ENCODE results near the gene VPREB3.

The VPREB3 gene, protein sequence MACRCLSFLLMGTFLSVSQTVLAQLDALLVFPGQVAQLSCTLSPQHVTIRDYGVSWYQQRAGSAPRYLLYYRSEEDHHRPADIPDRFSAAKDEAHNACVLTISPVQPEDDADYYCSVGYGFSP

DNA sequence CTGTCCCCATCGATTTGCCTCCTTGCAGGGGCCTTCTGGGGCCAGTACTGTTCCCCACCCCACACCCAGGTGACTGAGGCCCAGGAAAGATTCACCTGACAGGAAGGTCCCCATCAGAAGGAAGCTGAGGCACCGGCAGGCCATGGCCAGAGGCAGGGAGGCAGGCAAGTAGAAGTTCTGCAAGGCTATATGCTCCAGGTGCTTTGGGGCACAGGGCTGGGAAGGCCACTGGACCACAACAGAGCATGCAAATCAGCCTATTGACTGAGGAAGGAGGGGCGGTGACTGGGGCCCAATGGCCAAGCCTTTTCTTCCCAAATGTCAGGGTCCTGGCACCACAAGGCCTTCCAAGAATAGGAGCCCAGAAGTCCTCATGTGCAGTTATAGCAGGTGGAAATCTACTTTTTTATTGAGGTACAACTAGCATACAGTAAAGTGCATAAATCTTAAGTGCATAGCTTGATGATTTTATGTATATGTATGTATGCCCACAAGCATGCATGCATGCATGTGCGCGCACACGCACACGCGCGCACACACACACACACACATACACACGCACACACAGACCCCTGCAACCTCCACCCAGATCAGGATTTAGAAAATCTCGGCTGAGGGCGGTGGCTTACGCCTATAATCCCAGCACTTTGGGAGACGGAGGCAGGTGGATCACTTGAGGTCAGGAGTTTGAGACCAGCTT lies at the start of gene VPREB3:
Gene VPREB3, minus strand, starts transcription at position 206 of the 700 bp plus-strand sequence. Its CDS starts 62 bp downstream, at position 144.
- DNase-seq = no peak

DNA sequence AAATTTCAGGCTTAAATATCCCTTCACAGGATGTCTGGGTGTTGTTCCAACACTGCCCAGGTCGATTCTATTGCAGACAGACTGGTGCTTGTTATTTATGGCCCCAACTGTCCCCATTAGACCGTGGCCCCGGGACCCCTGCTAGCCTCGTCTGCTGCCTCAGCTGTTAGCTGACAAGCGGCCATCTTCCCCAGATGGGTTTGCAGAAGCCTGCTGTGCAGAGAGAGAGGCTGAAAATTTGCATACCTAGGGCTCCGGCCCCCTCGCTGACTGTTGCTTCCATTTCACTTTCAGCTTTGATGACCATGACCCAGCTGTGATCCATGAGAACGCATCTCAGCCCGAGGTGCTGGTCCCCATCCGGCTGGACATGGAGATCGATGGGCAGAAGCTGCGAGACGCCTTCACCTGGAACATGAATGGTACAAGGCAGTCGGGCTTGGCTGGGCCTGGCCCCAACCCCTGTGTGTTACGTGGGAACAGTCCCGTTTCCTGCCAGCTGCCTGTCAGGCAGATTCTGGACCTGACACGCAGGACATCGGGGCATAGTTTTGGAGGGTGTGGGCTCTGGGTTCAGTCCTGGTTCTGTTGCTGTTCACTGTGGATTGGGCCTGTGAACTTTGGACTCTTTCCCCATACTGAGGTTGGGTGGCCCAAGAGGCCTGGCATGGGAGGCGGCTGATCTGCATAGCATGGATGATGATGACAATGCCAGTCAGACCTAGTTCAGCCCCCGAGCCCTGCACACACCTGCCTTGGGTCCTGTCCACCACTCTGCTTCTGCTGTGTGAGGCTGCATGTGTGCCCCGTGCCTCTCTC lies 49.0 kb upstream of the VPREB3 start:
- DNase-seq = no peak

DNA sequence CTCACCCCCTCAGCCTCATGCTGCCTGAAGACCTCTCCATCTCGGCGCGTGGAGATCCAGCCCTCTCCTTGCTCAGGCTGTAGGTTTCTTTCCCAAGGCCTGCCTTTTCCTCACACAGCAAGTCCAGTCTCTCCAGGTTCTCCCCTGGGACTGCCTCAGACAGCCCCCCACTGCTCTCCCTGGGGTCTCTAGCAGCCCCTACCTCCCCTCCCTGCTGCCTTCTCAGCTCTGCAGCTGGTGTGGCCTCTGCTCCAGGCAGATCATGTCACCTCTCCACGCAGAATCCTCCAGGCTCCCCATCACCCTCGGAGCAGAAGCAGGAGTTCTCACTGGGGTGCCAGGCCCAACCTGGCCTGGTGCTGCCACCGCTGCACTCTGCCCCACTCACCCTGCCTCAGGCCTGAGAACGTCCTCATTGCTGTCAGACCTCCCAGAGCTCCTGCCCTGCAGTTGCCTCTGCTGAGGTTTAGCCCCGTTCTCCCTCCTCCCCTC lies 47.7 kb upstream of the VPREB3 start:
- DNase-seq = no peak

DNA sequence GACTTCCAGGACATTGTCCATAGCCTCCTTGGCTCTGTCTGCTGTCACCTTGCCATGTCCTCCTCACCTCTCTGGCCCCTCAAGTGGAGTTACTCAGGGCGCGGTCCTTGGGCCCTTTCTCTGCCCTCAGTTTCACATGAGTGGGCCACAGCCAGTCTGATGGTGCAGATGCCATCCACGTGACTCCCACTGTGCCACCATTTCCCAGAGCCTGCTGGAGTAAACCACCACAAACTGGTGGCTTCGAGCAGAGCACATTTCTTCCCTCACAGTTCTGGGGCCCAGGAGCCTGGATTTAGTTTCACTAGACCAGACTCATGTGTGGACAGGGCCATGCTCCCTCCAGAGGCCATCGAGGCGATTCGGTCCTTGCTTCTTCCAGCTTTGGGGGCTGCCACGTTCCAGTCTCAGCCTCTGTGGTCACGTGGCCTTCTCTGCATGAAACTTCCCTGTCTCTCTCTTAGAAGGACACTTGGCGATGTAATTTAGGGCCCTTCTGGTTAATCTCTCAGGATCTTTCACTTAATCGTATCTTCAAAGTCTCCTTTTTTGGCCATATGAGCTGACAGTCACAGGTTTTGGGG lies 47.1 kb upstream of the VPREB3 start:
- no peak for DNase-seq

DNA sequence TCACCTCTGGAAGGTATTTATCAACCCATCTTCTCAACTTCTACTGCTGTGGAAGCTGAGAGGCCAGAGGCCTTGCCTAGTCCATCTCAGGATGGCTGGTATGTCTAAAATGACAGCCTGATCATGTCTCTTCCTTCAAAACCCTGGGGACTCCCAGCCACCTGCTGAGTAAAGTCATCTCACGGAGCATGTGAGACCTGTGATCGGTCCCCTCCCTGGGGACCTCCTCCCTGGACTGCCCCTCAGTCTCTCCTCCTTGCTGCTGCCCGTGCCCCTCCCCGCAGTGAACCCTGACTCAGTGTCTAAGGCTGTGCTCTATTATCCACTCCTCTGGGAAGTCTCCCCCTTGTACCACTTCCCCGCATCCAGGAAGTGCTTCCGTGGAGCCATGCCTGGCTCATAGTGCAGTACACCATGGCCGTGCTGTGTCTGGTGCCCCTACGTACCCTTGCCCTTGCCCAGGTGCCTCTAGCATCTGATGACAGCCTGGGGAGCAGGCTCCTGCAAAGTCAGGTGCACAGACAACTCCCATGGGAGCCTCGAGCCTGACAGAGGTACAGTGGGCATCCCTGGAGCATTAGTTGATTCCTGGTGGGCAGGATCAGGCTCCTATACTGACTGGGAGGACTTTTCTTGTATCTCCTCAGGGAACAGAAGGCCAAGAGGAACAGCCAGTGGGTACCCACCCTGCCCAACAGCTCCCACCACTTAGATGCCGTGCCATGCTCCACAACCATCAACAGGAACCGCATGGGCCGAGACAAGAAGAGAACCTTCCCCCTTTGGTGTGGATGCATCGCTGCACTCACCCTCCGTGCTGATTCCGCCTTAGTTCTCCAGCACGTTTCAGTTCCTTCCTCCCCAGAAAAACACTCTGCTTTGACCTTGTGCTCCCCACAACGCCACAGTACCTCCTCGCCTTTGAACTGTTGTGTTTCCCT lies 46.3 kb upstream of the VPREB3 start:
- no peak for DNase-seq

DNA sequence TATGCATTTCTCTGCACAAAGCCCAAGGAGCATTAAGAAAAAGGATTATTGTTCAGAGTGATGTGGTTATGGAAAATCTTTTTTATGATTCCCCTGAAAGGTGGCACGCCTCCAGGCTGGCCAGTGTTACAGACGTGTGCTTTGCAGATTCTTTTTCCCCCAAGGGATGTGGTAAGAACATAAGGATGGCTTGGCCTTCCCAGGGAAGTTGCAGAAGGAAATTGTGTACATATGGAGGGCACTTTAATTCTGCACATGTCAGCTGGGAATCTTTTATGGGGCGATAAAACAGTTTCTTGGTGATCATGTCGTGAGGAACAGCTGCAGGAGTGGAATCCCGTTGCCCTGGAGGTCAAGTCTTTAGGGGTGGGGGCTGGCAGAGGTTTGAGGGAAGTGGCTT lies 42.2 kb upstream of the VPREB3 start:
- no peak for DNase-seq

DNA sequence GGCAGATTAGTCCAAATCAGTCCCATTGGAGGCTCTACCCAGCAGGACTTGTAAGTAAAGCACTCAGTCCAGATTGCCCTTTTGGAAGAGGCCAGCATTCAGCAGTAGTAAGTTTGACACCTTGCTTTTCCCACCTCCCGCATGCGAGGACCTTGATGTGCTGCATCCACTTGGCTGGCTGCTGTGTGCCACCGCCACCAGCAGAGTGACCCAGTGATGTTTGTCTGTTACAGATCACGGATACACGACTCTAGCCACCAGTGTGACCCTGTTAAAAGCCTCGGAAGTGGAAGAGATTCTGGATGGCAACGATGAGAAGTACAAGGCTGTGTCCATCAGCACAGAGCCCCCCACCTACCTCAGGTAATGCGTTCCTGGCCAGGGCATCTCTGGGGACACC lies 39.1 kb upstream of the VPREB3 start:
- no peak for DNase-seq

DNA sequence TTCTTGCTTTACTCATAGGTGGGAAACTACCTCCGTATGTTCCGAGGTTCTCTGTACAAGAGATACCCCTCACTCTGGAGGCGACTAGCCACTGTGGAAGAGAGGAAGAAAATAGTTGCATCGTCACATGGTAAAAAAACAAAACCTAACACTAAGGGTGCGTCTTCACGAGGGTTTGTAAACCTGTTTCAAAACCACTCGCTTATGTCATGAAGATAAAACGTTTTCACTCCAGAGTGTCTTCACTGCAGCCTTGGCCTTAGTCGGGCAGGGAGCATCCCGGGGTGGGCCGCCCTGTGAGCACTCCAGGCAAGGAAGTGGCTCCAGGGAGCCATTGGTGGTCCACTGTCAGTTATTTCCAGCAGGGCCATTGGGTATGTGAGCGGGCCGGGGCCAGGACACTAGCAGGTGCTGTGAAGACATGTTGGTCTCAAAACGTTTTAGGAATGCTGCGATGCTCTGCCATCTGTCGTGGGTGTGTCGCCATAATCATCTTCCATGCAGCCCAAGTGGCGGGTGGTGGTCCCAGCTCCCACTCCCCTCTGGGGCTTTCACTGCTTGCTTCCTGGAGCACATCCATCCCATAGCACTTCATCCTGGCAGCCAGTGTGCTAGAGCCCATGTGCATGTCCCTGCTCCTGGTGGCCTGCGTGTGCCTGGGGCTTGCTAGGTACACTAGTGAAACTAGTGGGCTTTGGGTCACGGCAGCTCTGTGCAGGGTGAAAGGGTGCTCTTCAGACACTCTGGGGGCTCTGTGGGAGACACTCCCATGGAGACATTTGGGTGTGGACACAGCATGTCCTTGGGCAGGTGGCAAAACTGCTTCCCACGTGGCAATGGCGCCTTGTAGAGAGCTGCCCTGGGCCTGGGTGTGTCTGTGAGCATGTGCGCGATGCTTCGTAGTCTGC lies 37.8 kb upstream of the VPREB3 start:
- DNase-seq = no peak

DNA sequence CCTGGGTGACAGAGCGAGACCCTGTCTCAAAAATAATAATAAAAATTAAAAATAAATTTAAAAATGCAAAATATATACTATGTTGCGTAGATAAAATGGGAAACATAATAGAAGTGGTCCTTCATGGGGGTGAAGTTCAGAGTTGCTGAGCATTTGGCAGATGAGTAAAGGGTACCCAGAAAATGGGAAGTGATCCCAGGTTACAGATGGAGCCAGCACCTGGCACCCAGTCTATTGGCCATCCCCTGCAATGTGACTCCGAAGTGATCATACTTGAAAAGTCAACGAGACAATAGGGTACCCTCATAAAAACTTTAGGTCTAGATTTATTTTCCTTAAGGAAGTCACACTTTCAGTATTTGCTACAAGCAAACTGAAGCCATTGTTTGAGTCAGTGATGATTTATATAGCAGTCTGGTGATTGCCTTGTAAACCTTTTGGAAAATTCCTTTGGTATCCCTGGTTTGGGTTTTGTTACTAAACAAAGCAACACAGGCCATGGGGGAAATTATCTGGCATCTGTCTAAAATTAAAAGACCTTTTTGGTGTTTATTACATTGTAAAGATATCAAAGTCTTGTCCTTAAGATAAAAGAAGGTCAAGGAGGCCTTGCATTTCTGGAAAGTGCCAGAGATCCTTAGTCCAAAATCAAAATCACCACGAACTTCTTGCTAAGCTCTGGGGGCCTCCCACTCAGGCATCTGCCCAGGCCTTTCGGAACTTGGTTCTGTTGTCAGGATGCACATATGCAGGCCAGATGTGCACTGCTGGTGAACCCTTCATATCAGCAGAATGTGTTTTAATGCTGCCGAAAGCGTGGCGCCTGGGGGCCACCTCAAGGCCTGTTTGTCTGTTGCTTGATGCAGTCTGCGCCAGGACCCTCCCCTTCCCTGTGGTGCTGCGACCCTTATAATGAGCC lies 36.9 kb upstream of the VPREB3 start:
- DNase-seq = peak; percentile 38

DNA sequence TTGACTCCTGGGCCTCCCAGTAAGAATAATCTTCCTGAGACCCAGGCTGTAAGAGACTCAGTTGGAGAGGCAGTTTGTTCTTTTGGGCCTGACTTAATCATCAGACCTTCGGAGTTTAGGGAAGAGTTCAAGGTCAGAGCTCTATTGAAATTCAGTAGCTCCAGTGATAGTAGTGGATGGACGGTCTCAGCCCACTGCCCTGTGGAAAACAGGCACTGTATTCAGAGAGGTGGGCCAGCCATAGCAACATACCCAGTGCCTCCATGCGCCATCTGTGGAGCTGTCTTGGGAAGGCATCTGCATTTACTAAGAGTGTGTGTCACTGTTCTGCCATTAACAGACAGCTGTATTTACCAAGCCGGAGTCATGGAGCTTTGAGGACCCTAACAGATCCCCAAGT lies 35.4 kb upstream of the VPREB3 start:
- DNase-seq = no peak

DNA sequence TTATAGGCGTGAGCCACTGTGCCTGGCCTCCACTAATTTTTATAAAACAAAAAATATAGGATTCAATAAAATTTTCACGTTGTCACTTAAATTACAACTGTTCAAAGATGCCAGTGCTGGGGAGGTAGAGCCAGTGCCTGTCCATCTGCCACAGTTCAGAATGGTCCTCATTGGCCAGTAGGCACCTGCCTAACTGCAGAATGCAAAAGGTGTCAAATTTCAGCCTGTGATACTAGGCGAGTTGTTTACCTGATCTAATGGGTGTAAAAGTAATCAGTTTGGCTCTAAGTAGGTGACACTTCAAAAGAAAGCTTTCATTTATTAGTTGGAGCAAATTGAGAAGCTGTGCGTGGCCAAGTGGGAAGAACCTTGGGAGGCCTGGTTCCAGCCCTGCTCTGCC lies 34.9 kb upstream of the VPREB3 start:
- DNase-seq = no peak

DNA sequence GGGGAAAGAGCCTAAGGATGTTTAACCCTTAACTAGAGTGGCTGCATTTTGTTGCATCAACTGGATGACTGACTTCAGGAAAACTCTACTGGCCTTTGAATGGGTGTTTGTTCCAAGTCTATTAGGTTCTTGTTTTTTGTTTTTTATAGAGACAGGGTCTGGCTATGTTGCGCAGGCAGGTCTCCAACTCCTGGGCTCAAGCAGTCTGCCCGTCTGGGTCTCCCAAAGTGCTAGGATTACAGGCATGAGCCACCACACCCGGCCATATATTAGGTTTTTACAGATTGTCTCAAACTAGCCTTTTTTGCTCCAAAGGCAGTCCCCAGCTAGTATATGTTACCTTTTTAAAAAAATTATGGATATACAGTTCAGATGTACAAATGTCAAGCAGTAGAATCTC lies 33.7 kb upstream of the VPREB3 start:
- DNase-seq = no peak

DNA sequence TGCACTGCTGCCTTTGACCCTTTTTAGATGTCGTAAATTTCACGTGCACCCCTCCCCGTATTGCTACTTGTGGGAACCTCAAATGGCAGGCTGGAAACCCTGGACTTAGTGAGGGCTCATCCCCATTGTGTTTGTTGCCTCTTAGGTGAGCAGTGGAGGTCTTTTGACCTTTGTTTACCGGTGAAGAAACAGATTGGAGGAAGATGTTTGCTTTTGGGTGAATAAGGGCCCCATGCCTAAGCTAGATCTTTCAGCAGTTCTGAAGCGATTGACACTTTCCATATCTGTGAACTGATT lies 33.3 kb upstream of the VPREB3 start:
- no peak for DNase-seq

DNA sequence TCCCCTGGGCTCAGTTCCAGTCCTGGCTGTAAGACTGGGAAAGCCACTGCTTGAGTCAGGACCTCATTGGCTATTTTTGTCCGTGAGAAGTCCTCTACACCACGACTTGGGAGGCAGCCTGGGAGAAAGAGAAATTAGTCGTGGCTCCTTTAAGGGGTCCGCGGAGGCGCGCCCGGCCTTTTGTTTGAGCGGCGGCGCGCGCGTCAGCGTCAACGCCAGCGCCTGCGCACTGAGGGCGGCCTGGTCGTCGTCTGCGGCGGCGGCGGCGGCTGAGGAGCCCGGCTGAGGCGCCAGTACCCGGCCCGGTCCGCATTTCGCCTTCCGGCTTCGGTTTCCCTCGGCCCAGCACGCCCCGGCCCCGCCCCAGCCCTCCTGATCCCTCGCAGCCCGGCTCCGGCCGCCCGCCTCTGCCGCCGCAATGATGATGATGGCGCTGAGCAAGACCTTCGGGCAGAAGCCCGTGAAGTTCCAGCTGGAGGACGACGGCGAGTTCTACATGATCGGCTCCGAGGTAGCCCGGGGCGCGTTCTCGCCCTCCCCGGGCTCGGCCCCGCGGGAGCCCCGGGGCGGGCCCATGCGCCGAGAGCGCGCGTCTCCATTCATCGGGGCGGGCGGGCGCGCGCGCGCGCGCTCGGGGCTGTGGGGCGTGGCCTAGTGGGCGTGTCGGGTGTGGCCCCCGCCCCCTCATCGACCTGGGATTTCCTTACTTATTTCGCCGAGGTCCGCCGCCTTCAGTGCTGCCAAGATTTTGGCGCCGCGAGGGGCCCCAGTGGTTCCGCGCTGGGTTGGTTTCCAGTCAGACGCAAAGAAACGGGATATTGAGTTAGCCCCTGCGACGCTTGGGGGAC lies 32.8 kb upstream of the VPREB3 start, which contains the start of gene SMARCB1:
Gene SMARCB1, plus strand, starts transcription at position 215 of the 848 bp plus-strand sequence. Its CDS starts 204 bp downstream, at position 419.
- DNase-seq = peak; percentile 89

DNA sequence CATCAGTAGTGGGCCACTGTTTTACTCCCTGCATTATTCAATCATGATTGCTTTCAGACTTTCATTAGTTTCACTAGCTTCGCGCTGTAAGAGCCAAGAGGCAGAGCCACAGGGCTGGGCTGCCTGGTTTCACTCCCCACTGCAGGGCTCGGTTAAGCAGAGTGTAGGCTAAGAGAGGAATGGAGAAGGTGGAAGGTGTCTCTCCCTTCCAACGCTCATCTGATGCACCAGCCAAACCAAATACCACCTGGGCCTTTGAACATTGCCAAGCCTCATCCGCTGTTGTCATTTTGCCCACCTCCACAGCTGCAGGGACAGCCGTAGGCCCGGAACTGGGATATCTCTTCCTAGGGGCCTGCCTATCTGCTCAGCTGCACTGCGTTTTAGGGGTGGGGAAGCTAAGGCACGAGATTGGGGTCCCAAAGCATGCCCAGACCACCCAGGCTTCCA lies 32.1 kb upstream of the VPREB3 start:
- no peak for DNase-seq

DNA sequence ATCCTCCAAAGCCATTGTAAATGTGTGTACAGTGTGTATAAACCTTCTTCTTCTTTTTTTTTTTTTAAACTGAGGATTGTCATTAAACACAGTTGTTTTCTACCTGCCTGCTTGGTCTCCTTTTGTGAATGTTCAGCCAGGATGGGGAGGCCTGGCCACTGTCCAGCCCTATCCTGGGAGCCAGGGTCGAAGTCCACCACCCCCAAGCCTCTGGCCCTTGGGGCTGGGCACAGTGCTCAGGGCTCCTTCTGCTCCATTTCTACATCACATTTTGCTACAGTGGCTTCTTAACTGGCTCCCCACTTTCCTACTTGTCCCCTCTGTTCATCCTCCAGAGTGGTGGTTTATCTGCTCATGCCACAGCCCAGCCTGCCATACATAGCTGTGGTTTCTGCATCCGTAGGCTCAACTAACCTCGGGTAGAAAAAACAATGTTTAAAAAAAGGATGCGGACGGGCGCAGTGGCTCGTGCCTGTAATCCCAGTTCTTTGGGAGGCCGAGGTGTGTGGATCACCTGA lies 30.0 kb upstream of the VPREB3 start:
- peak; percentile 76 for DNase-seq

DNA sequence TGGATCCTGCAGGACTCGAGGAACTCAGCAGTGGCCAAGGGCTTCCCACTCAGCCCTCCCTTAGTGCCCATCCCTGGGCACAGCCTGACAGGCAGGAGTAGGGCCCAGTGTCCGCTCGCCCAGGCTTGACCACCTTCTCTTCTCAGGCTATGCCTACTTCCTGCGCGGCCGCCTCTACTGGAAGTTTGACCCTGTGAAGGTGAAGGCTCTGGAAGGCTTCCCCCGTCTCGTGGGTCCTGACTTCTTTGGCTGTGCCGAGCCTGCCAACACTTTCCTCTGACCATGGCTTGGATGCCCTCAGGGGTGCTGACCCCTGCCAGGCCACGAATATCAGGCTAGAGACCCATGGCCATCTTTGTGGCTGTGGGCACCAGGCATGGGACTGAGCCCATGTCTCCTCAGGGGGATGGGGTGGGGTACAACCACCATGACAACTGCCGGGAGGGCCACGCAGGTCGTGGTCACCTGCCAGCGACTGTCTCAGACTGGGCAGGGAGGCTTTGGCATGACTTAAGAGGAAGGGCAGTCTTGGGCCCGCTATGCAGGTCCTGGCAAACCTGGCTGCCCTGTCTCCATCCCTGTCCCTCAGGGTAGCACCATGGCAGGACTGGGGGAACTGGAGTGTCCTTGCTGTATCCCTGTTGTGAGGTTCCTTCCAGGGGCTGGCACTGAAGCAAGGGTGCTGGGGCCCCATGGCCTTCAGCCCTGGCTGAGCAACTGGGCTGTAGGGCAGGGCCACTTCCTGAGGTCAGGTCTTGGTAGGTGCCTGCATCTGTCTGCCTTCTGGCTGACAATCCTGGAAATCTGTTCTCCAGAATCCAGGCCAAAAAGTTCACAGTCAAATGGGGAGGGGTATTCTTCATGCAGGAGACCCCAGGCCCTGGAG lies 29.3 kb upstream of the VPREB3 start:
- DNase-seq = no peak

DNA sequence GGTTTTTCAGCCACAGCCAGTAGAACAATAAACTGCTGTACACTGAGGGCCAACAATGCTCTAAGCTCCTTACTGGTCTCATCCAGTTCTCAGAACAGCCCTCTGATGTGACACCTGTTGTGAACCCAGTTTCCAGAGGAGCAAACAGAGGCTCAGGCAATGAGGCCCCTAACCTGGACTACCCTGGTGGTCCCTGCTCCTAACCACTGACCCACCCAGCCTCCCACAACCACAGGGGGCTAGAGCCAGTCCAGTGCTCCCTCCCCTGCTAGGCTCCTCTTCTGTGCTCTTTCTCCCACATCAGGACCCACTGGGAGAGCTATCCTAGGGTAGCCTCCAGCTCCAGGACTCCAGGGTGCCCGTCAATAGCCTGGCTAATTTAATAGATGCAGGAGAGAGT lies 28.5 kb upstream of the VPREB3 start:
- DNase-seq = no peak
